GM12872 (cell line): ENCODE measurements around the gene ZNF117.

Experiments
- TF ChIP-seq, protein P1 (sequence below): IDR thresholded peaks from 3 replicates; pipeline ENCODE4 v1.5.1; 2011; ENCODE audit warnings: low read depth, mild to moderate bottlenecking, low read length, moderate library complexity; ENCODE audit not compliant: insufficient read depth

The ZNF117 gene

DNA sequence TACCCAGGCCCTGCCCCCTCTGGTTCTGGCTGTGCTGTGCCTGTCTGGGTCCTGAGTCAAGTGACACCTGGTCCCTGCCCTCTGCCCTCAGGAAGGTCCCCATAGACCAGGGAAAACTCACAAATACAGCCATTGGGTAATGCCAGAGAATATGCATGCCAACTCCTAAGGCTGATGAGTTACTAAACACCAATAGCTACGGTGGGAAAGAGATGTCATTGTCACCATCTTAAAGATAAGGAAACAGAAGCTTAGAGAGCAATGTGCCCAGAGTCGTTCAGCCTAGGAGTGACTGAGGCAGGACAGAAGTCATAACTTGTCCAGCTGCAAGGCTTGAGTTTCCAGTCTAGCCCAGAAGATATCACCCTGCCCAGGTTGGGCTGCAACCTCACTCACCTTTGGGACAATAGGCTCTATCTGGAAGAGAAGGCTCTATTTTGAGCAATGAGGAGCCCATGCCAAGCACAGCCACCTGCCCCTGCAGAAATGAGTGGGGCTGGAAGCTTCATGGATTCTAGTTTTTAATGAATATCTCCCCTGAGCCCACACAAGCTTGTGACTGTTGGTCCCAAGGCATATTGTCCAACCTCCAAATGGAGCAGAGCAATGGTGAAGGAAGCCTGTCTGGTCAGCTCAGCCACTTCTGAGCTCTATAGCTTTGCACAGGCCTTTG lies 45.2 kb downstream of the ZNF117 start:
- TF ChIP-seq, protein P1, sequence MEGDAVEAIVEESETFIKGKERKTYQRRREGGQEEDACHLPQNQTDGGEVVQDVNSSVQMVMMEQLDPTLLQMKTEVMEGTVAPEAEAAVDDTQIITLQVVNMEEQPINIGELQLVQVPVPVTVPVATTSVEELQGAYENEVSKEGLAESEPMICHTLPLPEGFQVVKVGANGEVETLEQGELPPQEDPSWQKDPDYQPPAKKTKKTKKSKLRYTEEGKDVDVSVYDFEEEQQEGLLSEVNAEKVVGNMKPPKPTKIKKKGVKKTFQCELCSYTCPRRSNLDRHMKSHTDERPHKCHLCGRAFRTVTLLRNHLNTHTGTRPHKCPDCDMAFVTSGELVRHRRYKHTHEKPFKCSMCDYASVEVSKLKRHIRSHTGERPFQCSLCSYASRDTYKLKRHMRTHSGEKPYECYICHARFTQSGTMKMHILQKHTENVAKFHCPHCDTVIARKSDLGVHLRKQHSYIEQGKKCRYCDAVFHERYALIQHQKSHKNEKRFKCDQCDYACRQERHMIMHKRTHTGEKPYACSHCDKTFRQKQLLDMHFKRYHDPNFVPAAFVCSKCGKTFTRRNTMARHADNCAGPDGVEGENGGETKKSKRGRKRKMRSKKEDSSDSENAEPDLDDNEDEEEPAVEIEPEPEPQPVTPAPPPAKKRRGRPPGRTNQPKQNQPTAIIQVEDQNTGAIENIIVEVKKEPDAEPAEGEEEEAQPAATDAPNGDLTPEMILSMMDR: no peak

DNA sequence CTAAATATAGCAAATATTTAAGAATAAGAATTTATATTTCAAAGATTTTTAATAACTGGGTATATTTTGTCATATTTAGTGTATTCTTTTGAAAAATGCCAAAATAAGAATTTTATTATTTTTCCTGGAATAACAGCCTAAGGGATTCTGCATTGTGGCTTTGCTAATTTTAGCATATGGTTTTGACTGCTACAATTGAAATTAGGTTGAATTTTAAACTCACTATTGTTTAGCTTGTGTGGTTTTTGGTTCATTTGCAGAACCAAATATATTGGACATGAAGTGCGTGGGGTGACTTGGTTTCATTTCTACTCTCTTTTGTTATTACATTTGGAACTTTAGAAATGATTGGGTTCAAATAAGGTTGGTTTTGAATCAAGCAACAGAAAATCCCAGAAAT lies 52.3 kb downstream of the ZNF117 start:
- TF ChIP-seq, protein P1: no peak

DNA sequence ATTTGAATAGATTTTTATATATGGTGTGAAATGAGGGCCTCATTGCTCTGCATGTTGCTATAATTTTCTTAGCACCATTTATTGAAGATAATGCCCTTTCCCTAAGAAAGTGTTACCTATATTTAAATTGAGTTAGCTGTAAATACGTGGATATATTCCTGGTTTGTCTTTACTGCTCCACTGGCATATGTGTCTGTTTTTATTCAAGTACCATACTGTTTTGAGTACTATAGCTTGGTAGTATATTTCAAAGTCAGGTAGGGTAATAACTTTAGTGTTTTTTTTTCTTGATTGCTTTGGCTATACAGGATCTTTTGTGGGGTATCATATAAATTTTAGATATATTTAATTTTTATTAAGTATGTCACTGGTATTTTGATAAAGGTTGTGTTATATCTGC lies 56.4 kb downstream of the ZNF117 start:
- TF ChIP-seq, protein P1: no peak
